ENCODE data around the gene FHL1.
"Not testable (repeated sequence)": the region's sequence is repeated elsewhere in the genome, so short reads cannot be mapped to it uniquely, and the experiment has no call there.

Gene FHL1

GRCh38 chrX:136147315-136147901, at the start of gene FHL1:
FHL1 (plus strand) TSS chrX:136147533.
- peak in 1 of 3 experiments; percentile 53 for DNase-seq (ENCODE audit: low read depth in 3 of 3)

GRCh38 chrX:136097871-136098805, 49.2 kb upstream of the FHL1 start:
- no peak for DNase-seq (ENCODE audit: low read depth in 3 of 3)

GRCh38 chrX:136104936-136105335, 42.4 kb upstream of the FHL1 start:
- DNase-seq (ENCODE audit: low read depth in 3 of 3), result no peak

- DNase-seq (ENCODE audit: low read depth in 3 of 3), result no peak
Observed at GRCh38 chrX:136106920-136107528, 40.3 kb upstream of the FHL1 start.

- not testable (repeated sequence) for DNase-seq (ENCODE audit: low read depth in 3 of 3)
Observed at GRCh38 chrX:136108905-136109304, 38.4 kb upstream of the FHL1 start.

GRCh38 chrX:136112286-136112685, 35.0 kb upstream of the FHL1 start:
- DNase-seq (ENCODE audit: low read depth in 3 of 3), result no peak

GRCh38 chrX:136112778-136113177, 34.6 kb upstream of the FHL1 start:
- no peak for DNase-seq (ENCODE audit: low read depth in 3 of 3)

- no peak for DNase-seq (ENCODE audit: low read depth in 3 of 3)
Observed at GRCh38 chrX:136115126-136115903, 32.0 kb upstream of the FHL1 start.

GRCh38 chrX:136115904-136116297, 31.4 kb upstream of the FHL1 start:
- no peak for DNase-seq (ENCODE audit: low read depth in 3 of 3)

GRCh38 chrX:136121788-136122187, 25.5 kb upstream of the FHL1 start:
- no peak for DNase-seq (ENCODE audit: low read depth in 3 of 3)

GRCh38 chrX:136122207-136122606, 25.1 kb upstream of the FHL1 start:
- no peak for DNase-seq (ENCODE audit: low read depth in 3 of 3)

GRCh38 chrX:136125106-136125505, 22.2 kb upstream of the FHL1 start:
- no peak for DNase-seq (ENCODE audit: low read depth in 3 of 3)

- DNase-seq (ENCODE audit: low read depth in 3 of 3), result no peak
Observed at GRCh38 chrX:136126371-136126770, 21.0 kb upstream of the FHL1 start.

GRCh38 chrX:136126872-136127406, 20.4 kb upstream of the FHL1 start:
- no peak for DNase-seq (ENCODE audit: low read depth in 3 of 3)

- DNase-seq (ENCODE audit: low read depth in 3 of 3), result no peak
Observed at GRCh38 chrX:136128743-136129142, 18.6 kb upstream of the FHL1 start.

- DNase-seq (ENCODE audit: low read depth in 3 of 3), result no peak
Observed at GRCh38 chrX:136130931-136131833, 16.2 kb upstream of the FHL1 start.

GRCh38 chrX:136138939-136139338, 8.4 kb upstream of the FHL1 start:
- no peak for DNase-seq (ENCODE audit: low read depth in 3 of 3)

- no peak for DNase-seq (ENCODE audit: low read depth in 3 of 3)
Observed at GRCh38 chrX:136141569-136141968, 5.8 kb upstream of the FHL1 start.

GRCh38 chrX:136142592-136142991, 4.7 kb upstream of the FHL1 start:
- no peak for DNase-seq (ENCODE audit: low read depth in 3 of 3)

GRCh38 chrX:136143711-136144110, 3.6 kb upstream of the FHL1 start:
- no peak for DNase-seq (ENCODE audit: low read depth in 3 of 3)
